CD4-positive, alpha-beta T cell treated with Interleukin-10 for 1 hour (primary cell): Measurements from ENCODE around the gene BMPR1B.
"Not testable (repeated sequence)": the region's sequence is repeated elsewhere in the genome, so short reads cannot be mapped to it uniquely, and the experiment has no call there.

ENCODE experiments used
- DNase-seq: peaks from one replicate; pipeline ENCODE4 v3.0.0-alpha.2; 2020

BMPR1B gene

DNA sequence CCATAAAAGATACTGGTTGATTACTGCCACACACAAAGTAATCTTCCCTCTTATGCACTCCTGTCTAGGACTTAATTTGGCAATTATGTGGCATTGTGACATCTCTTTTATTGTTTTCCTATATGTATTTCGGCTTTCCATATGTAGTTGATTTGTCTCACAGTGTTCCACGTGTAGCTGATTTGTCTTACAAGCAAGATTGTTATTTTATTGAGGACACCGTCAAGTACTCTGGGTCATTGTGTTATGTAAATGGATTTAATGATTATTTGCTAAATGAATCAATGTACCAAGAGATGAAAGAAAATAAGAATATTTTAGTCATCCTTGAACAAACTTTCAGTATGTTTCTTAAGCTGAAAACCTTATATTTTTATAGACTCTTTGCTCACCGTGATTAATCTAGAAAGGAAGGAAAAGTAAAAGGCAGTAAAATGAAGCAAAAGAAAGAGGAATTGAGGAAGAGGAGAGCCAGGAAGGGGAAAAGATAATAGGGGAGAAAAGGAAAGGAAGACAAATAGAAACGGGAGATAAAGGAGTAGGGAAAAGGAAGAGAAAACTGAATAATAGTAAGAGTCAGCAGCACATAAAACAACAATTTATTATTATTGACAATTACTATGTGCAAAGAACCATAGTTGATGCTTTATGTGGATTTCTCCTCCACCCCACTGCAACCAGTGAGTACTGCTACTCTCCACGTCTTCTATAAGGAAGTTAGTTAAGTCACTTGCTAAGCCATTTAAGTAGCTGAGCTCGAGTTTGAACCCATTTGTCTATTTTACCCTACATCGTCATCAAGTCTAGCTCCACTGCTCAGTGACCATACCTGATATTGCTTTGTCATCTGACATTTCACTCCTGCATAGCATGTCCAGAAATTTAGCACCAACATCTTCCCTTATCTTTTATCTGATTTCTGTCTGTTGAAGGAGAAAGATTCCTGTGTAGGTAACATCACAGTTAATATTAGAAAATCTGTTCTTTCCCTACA is 336.5 kb downstream of the BMPR1B start:
- no peak for DNase-seq

DNA sequence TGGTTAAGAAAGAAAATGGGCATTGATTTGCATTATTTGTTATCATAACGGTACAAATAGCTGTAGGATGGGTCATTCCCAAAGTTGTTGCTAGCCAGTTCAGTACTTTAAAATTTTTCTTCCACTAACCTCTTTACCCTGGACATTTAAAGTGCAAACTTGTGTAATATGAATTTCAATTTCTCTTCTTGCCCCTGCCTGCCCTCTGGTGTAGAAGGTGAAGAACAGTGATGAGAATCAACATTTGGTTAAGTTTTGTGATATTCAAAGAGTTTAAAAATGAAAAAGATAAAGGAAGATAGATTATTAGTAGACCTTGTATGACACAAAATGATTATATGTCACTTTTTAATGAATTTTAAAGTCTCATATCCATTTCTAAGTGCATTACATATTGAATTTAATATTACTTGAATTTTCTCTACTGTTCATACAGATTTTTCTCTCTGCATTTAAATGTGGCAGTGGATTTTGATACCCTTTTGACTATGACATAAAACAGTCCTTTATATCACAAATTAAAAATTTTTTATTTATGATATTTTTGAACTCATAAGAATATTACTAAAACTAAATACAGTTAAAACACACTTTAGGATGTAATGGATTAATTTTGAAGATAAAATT is 337.7 kb downstream of the BMPR1B start:
- no peak for DNase-seq

DNA sequence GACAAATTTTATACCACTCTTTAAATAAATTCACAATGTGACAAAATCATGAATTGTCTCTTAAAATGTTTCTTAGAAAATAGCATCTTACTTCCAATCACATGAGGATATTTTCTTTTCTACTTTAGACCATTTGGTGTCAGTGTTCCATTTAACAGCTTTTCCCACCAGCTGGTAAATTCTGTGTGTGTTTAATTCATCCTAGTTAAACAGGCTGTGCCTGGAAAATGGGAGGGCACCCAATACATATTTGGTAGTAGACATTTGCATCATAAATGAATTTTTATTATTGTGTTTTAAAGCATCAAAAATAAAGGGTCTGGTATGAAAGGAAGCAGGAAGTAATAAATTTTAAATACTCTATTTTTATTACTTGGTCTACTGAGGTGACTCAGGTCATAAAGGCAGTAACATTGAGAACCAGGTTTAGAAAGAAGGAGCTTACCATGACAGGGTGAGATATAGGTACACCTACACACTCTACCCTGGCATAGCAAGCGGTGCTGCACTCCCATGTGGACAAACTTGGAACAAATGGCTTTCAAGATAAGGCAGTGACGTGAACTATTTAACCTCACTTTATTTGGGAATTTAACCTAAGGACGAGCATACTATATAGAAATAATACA is 344.5 kb downstream of the BMPR1B start:
- no peak for DNase-seq

DNA sequence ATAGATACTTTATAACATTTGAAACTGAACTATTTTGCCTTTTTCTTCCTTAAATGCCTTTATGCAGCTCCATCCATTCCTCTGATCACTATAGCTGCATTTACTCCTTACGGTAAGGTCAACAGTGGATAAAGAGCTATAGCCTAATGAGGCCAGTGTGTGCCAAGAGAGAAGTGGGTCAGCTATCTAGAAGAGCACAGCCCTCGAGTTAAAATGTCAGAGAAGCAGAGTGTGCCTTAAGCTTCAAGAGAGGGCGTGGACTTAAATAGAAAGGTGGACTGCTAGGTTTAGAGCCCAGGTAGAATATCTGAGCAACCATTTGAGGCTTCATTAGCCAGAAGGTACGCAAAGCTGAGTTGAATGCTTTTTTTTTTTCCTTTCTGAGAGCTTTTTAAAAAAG is 347.4 kb downstream of the BMPR1B start:
- DNase-seq = no peak

DNA sequence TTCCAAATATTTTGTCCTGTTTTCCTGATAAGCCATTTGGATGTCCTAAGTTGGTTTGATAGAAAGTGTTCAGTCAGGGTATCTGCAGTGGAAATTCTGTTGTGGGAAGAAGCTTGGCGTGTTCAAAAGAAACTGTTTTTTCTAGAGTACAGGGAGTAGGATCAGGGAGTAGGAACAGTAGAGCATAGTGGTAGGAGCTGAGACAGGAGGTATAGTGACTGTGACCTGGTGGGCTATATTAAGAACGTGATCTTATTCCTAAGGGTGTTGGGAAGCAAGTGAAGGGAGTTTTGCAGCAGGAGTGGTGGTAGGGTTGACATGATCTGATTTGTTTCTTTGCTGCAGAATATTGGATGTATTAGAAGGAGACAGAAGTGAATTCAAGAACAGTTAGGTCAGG is 348.2 kb downstream of the BMPR1B start:
- DNase-seq = no peak

DNA sequence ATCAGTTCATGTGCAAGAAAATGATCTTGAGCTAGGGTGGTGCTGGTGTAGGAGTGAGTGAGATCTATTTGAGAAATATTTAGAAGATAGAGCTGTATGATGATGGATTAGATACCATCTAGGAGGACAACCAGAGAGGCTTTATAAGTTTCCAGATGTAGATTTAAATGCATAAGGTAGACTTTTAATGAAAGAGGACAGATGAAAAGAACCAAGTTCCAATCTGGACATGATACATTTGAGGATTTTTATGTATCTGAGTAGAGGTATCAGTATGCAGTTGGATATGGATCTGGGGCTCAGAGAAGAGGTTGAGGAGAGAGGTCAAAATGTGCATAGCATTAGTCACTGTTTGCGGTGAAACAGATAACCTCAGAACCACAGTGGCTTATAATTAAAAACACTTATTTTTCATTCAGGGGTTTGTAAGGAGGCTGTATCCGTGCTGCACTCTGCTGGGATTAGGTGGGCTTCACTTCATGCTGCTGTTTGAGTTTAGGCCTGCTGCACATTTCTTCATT is 348.7 kb downstream of the BMPR1B start:
- DNase-seq = no peak

DNA sequence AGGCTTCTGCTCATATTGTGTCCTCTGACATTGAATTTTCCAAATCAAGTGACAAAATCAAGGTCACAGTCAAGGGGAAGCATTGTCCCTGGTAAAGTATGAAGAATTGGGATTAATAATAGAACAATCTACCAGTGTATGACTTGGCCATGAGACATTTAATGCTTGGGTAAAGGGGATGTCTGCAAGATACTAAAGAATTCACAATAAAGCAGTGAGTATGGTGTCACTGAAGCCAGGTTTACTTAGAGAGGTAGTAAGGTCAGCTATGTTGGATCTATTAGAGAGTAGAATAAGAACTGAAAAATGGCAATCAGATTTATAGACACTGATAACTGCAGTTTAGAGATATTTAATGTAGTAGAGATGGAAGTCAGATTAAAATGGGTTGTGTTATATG is 349.2 kb downstream of the BMPR1B start:
- DNase-seq = no peak

DNA sequence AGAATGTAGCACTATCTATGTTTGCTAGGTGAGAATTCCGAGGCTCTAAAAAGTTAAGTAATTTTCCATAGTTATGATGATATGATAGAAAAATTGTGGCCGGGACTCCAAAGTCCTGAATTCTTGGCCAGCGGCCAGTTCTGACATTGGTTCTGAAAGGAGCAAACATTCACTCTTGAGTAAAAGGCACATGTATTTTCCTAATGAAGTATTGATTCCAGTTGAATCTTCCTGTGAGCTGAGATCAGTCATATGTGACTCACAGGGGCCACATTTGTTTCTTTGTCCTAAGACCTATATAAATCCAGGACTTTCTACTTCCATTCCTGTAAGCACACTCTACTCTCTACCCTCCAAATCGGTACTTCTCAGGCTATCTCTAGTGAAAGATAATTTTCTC is 349.9 kb downstream of the BMPR1B start:
- no peak for DNase-seq

DNA sequence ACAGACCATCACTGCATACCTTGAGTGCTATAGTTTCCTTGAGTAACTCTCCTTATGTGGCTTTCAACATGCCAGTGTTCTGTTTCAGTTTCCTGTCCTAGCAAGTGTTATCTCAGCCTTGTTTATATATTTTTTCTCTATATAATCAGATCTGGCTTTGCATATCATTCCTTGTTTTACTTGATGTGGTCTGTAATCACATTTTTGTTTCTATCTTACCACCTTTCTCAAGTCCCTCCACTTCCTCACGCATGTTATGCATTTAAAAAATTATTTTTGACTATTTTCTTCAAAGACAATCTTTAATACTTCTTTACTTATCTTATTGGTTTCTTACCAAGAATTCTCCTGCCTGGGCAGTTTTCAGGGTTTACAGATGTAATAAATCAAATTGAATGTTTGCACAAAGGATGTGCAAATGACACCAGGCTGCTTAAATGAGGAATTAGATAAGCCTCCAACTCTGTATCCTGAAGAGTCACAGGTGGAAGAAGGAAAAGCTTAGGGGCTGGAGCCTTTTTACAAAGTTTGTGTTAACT is 351.2 kb downstream of the BMPR1B start:
- no peak for DNase-seq

DNA sequence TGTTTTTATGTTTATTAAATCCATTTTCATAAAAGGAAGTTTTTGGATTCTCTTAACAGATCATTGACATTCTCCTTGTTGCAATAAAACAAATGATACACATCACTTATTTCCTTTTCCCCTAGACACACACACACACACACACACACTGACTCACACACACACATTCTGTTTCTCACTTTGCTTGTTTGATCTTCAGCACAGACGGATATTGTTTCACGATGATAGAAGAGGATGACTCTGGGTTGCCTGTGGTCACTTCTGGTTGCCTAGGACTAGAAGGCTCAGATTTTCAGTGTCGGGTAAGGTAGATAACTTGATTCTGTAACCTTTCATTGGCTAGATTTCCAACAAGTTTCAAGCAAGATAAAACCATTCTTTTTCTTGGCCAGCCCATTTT is 356.8 kb downstream of the BMPR1B start:
- no peak for DNase-seq

DNA sequence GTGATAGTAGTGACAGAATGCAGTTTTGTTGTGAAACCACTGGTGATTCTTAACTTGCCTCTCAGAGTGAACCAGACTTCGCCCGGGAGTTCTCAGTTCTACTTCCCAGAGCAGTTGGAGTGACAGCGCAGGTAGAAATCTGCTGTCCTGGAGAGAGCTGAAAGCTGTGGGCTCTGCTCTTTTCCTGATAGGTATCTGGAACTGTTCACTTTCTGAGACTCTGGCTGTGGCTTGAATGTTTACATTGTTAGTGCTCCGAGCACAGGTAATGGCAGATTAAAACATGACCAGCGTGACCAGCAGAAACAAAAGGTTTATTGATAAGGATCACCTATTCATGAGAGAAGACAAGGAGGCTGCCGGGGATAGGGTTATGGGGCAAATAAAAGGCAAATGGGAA is 360.7 kb downstream of the BMPR1B start:
- DNase-seq = no peak

DNA sequence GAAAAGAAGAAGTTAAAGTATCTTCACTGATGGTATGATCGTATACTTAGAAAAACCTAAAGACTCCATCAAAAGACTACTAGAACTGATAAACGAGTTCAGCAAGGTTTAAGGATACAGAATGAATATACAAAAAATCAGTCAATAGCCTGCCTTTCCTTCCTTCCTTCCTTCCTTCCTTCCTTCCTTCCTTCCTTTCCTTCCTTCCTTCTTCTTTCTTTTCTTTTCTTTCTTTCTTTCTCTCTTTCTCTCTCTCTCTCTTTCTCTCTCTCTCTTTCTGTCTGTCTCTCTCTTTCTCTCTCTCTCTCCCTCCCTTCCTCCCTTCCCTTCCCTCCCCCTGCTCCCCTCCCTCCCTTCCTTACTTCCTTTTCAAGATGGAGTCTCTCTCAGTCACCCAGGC is 362.7 kb downstream of the BMPR1B start:
- DNase-seq = no peak

DNA sequence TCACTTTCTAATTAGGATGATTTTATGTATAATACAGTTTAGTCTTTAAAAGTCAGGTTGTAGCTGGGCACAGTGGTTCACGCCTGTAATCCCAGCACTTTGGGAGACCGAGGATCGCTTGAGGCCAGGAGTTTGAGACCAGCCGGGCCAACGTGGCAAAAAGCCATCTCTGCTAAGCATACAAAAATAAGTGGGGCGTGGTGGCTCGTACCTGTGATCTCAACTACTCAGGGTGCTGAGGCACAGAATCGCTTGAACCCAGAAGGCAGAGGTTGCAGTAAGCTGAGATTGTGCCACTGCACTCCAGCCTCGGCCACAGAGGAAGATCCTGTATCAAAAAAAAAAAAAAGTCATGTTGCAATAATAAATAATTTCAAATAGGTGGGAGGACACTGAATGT is 364.2 kb downstream of the BMPR1B start:
- DNase-seq = no peak

DNA sequence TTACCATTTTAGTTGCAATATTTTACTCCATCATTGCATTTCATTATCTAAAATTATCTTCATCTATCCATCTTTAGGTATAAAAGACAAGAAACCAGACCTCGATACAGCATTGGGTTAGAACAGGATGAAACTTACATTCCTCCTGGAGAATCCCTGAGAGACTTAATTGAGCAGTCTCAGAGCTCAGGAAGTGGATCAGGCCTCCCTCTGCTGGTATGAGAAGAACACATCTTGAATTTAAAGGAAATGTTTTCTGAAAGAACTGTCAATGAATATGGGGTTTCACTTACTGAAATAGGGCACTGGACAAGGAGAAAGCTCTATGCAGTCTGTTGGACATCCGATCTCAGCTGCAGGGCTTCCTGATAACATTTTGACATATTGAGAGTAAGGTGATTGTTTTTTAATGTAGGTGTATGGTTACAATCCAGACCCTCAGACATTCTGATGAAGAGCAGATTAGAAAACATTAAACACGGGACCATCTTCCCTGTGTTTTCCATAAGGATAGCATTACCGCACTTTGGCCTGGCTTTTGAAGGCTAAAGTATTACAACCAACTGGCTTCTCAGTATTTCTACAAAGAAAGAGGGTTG is 367.2 kb downstream of the BMPR1B start:
- DNase-seq = no peak

DNA sequence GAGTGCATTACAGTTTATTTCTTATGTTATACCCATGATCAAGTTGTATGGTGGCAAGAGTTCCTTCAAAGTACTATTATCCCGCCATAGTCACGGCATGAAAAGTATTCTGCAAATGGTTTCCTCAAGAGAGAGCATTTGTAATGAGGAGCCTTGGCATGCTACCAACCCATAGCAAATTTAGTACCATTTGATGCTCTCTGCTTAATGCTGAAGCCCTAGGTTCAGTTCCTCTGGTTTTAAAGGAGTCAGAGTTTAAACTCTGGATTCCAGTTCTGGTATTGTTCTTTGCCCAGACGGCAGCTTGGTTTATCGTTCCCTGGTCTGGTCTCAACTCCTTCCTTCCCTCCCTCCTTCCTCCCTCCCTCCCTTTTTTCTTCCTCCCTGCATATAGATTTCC is 371.3 kb downstream of the BMPR1B start:
- DNase-seq = no peak

DNA sequence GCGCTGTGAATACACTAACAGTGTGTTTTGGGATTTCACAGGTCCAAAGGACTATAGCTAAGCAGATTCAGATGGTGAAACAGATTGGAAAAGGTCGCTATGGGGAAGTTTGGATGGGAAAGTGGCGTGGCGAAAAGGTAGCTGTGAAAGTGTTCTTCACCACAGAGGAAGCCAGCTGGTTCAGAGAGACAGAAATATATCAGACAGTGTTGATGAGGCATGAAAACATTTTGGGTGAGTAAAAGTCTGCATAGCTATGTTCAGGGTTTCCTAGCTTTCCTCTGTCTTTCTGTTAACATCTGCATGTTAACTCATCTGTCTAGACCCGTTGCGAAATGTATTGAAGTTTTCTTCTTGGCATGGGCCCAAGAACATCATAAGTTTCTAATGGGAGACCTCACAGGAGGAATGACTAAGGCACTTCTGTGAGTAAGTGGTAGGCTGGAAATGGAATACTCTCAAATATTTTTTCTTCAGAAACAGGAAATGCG is 372.1 kb downstream of the BMPR1B start:
- DNase-seq = no peak

DNA sequence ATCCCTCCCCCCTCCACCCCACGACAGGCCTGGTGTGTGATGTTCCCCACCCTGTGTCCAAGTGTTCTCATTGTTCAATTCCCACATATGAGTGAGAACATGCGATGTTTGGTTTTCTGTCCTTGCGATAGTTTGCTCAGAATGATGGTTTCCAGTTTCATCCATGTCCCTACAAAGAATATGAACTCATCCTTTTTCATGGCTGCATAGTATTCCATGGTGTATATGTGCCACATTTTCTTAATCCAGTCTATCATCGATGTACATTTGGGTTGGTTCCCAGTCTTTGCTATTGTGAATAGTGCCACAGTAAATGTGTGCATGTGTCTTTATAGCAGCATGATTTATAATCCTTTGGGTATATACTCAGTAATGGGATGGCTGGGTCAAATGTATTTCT is 376.3 kb downstream of the BMPR1B start:
- not testable (repeated sequence) for DNase-seq

DNA sequence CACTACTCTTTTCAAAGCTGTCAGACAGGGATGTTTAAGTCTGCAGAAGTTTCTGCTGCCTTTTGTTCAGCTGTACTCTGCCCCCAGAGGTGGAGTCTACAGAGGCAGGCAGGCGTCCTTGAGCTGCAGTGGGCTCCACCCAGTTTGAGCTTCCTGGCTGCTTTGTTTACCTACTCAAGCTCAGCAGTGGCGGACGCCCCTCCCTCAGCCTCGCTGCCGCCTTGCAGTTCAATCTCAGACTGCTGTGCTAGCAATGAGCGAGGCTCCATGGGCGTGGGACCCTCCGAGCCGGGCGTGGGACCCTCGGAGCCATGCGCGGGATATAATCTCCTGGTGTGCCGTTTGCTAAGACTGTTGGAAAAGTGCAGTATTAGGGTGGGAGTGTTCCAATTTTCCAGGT is 381.7 kb downstream of the BMPR1B start:
- not testable (repeated sequence) for DNase-seq

DNA sequence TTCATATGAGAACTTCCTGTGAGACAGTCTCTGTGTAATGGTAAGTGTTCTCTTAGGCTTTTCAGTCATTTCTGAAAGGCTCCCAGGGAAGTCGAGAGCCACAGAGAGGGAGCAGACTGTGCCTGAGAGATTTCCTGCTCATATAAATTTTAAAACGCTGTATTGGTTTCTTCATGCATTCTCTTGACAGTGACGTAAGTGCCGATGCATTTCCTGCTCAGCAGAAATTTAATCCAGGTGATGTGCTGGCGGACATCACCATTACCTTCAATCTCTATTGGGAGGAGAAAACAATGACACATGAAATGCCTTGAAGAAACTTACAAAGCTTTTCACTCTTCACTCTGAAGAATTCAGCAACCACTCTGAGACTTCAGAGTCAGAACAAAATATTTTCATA is 383.6 kb downstream of the BMPR1B start:
- DNase-seq = no peak

DNA sequence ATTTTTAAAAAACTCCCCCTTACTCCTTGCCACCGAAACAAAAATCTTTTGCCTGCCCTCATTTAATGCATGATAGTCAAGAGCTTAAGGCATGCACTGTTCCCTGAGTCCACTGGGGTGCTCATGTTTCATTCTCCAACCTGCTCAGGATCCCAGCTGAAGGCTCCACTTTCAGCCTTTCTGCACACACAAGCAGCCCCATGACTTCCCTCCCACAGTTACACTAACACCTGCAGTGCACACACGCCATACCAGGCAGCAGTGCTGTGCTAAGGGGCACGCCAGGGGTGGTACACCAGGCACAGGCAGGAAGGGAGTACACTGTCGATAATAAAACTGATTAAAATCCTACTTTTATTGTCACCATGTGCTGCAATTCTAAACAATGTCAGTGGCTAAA is 385.2 kb downstream of the BMPR1B start:
- DNase-seq = no peak

DNA sequence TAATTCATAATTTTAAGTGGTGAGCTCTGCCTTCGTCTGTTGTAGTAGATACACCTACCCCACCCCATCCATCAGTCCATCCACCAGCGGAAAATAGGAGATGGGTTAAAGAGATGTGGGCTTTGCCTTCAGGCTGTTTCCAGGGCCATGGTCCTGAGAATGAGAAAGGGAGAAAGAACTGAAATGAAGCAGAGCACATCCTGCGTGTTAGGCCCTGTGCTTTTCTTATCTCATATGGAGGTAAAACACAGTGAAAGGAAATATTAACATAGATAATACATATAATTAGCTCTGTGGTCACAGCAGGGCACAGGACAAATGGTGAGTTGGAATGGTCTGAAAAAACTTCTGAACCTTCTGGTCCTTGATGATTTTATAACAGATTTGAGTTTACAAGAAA is 393.5 kb downstream of the BMPR1B start:
- no peak for DNase-seq

DNA sequence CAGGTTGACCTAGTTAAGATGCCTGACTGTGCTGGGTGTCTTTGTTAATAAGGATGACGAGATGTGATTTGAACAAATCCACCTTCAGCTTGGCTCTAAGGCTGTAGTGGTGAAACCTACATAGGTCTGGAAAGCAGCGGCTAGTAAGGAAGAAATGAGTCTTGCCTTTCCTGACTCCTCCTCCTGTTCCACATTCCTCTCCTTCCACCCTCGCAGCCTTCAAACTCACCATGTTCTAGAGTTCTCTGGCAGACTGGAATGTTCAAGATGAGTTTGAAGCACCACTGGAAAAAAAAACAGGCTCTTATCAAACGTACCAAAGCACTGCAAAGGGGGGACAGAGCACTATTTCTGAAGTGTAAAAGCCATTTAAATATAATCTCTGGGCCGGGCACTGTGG is 395.4 kb downstream of the BMPR1B start:
- no peak for DNase-seq
